Neutrophil (primary cell): ENCODE data around the gene TNFRSF19.

Source experiments
- H3K27ac ChIP-seq: fragments of 200-600 bp; sonication (generic); 2 replicates; pipeline ENCODE4 v1.5.1; 2016; ENCODE audit warnings: mild to moderate bottlenecking, moderate library complexity
- H3K27me3 ChIP-seq: fragments of 200-600 bp; sonication (generic); 2 replicates; pipeline ENCODE4 v1.6.0; 2016; ENCODE audit warnings: mild to moderate bottlenecking
- H3K36me3 ChIP-seq: fragments of 200-600 bp; sonication (generic); 2 replicates; pipeline ENCODE4 v1.5.1; 2017
- H3K4me1 ChIP-seq, 2 experiments: fragments of 200-600 bp in 1 of 2; sonication (generic) in 1 of 2; 1 replicate in 1 of 2; 2 replicates in 1 of 2; pipeline versions ENCODE4 v1.5.1 to v1.6.1; 2013 to 2016; ENCODE audit warnings: low read depth in 1 of 2, low read length in 1 of 2, mild to moderate bottlenecking in 1 of 2, moderate library complexity in 1 of 2; ENCODE audit not compliant: control insufficient read depth in 1 of 2, insufficient read depth in 1 of 2
- H3K4me3 ChIP-seq, 2 experiments: fragments of 200-600 bp in 1 of 2; sonication (generic) in 1 of 2; 1 replicate in 1 of 2; 2 replicates in 1 of 2; pipeline ENCODE4 v1.5.1; 2013 to 2016; ENCODE audit warnings: low read depth in 1 of 2, low read length in 1 of 2, mild to moderate bottlenecking in 1 of 2, moderate library complexity in 1 of 2
- H3K9me3 ChIP-seq: fragments of 200-600 bp; sonication (generic); 2 replicates; pipeline ENCODE4 v1.5.1; 2016
- TF ChIP-seq, protein P1 (sequence below): fragments of 200-600 bp; sonication (generic); IDR thresholded peaks from 2 replicates; pipeline ENCODE4 v1.5.1; 2016; ENCODE audit warnings: antibody characterized with exemption

Gene TNFRSF19

DNA sequence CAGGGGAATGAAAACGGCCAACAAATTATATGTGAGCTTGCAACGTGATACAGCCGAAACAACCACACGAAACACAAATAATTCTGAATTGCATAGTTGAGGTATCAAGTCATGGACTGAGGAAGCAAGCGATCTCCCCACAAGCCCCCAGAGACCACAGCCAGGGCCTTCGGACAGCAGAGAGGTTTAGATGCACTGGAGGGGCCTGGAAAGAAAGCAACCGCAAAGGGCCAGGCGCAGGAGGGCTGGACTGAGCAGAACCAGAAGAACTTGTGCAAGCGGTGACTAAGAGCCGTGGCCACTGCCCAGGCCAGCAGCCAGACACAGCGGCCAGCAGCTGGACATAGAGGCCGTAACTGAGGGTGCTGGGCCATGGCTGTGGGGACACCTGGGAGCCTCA is 131.4 kb downstream of the TNFRSF19 start:
- no peaks in the 10 kb centered on the region for H3K9me3 ChIP-seq
- H3K4me1 ChIP-seq = peaks cover 3 to 4% of the 10 kb centered on the region in 2 experiments
- H3K27ac ChIP-seq = no peak overlapping the region
- no peak overlapping the region for H3K4me3 ChIP-seq
- no peaks in the 10 kb centered on the region for H3K27me3 ChIP-seq
- TF ChIP-seq, protein P1, sequence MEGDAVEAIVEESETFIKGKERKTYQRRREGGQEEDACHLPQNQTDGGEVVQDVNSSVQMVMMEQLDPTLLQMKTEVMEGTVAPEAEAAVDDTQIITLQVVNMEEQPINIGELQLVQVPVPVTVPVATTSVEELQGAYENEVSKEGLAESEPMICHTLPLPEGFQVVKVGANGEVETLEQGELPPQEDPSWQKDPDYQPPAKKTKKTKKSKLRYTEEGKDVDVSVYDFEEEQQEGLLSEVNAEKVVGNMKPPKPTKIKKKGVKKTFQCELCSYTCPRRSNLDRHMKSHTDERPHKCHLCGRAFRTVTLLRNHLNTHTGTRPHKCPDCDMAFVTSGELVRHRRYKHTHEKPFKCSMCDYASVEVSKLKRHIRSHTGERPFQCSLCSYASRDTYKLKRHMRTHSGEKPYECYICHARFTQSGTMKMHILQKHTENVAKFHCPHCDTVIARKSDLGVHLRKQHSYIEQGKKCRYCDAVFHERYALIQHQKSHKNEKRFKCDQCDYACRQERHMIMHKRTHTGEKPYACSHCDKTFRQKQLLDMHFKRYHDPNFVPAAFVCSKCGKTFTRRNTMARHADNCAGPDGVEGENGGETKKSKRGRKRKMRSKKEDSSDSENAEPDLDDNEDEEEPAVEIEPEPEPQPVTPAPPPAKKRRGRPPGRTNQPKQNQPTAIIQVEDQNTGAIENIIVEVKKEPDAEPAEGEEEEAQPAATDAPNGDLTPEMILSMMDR = no peak
- H3K36me3 ChIP-seq = no peaks in the 10 kb centered on the region

DNA sequence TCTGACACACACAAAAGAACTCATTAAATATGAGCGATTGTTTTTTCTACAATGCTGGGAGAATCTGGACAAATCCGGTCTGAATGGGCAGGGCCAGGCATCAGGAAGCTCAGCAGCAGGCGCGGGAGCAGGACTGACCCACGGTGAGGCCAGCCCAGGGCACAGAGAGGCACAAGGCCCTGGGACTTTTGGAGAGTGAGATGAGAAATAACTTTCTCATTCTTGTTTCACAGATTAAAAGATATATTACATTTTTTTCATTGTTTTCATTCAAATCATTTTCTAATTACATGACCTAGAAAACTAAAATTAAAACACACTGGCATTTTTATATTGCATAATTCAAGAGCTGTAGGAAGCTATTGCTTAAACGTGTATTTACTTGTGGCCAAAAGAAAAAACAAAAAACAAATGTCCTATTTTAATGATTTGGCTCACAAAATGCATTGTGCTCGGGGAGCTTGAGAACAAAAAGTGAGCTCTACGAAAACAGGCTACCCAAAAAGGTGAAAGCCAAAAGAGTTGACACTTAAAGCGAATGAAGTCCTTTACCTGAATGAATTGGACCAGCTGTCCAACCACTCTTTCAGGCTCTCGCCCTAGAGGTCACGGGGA is 133.1 kb downstream of the TNFRSF19 start:
- TF ChIP-seq, protein P1 = no peak
- no peaks in the 10 kb centered on the region for H3K36me3 ChIP-seq
- no peak overlapping the region for H3K27ac ChIP-seq

DNA sequence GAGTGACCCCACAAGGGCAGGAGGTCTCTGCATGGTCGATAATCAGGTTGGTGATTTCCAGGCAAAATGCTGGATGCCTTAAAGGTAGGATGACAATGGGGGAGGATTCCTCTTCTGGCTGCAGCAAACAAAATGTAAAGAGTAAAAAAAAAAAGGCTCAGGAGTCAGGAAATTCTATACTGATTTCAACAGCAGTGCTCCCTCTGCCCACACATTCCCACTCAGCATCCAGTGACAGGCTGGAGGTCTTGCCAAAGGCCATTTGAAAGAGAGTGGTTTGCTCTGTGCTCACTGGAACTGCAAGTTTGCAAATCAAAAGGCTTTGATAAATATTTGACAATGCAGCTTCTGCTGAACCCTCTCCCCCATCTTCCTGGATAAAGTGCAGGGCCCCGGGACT is 135.4 kb downstream of the TNFRSF19 start:
- Histone ChIP-seq H3K9me3 (no peaks in the 10 kb centered on the region), H3K4me1 (peaks cover 3 to 4% of the 10 kb centered on the region in 2 experiments), H3K36me3 (no peaks in the 10 kb centered on the region), H3K27ac (no peak overlapping the region), H3K4me3 (no peak overlapping the region), H3K27me3 (no peaks in the 10 kb centered on the region)
- TF ChIP-seq, protein P1 = no peak

More for the DNA sequence above, 133.1 kb downstream of the TNFRSF19 start:
- H3K27me3 ChIP-seq = no peaks in the 10 kb centered on the region
- H3K4me3 ChIP-seq = no peak overlapping the region
- H3K9me3 ChIP-seq = no peaks in the 10 kb centered on the region
- H3K4me1 ChIP-seq = peaks cover 3 to 4% of the 10 kb centered on the region in 2 experiments

DNA sequence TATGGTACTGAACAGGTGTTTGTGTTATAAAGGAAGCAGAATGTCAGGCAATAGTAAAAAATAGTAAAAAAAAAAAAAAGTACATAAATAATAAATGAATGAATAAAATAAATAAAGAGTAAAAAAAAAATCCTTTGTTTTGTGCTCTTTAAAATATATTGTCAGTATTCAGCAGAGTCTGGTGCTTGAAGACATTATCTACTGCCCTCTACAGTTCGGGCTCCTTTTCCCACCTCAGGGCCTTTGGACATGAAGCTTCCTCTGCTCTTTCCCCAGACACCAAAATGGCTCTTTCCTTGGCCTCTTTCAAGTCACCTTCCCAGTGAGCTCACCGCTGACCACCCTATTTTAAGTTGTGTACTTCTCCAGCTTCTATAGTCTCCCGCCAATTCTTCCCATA is 137.5 kb downstream of the TNFRSF19 start:
- Histone ChIP-seq H3K36me3 (no peaks in the 10 kb centered on the region), H3K4me1 (peaks cover 3 to 4% of the 10 kb centered on the region in 2 experiments)

DNA sequence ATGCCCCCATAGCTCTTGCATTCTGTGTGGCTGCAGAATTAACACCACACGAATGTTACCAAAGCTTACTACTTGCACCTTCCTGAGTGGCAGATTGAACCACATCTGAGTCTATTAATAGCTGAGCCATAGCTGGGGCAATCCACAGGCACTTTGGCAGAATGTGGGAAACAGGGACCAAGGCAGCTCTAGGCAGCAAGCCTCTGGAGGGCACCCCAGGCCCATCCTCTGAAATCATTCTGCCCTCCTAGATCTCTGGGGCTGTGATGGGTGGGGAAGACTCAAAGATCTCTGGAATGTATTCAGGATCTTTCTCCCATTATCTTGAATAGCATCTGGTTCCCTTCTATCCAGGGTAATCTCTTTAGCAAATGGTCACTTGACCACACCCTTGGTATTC is 139.3 kb downstream of the TNFRSF19 start:
- Histone ChIP-seq H3K4me1 (peaks cover 1 to 2% of the 10 kb centered on the region in 2 experiments), H3K9me3 (no peaks in the 10 kb centered on the region), H3K27ac (no peak overlapping the region), H3K36me3 (no peaks in the 10 kb centered on the region), H3K27me3 (no peaks in the 10 kb centered on the region), H3K4me3 (no peak overlapping the region)
- TF ChIP-seq, protein P1 = no peak

More for the DNA sequence above, 137.5 kb downstream of the TNFRSF19 start:
- TF ChIP-seq, protein P1 = no peak
- no peak overlapping the region for H3K27ac ChIP-seq
- no peaks in the 10 kb centered on the region for H3K9me3 ChIP-seq
- no peaks in the 10 kb centered on the region for H3K27me3 ChIP-seq
- H3K4me3 ChIP-seq = no peak overlapping the region
